Sigmoid colon (tissue), 4 donors: ENCODE results near the gene BCL2A1.

Source experiments
- EP300 ChIP-seq, 4 donors: sonication (generic); formaldehyde crosslinking; IDR thresholded peaks; one replicate each; pipeline ENCODE4 v1.6.1; 2017; ENCODE audit warnings: antibody characterized with exemption in 4 of 4
- TF ChIP-seq, protein P1 (sequence below), 4 experiments: fragments of 450-650 bp in 3 of 4; fragments of 200-600 bp in 1 of 4; IDR thresholded peaks; one replicate each; pipeline ENCODE4 v1.5.1; 2016 to 2019; ENCODE audit warnings: antibody characterized with exemption in 4 of 4, mild to moderate bottlenecking in 3 of 4, moderate library complexity in 2 of 4

- TF ChIP-seq, protein P1, sequence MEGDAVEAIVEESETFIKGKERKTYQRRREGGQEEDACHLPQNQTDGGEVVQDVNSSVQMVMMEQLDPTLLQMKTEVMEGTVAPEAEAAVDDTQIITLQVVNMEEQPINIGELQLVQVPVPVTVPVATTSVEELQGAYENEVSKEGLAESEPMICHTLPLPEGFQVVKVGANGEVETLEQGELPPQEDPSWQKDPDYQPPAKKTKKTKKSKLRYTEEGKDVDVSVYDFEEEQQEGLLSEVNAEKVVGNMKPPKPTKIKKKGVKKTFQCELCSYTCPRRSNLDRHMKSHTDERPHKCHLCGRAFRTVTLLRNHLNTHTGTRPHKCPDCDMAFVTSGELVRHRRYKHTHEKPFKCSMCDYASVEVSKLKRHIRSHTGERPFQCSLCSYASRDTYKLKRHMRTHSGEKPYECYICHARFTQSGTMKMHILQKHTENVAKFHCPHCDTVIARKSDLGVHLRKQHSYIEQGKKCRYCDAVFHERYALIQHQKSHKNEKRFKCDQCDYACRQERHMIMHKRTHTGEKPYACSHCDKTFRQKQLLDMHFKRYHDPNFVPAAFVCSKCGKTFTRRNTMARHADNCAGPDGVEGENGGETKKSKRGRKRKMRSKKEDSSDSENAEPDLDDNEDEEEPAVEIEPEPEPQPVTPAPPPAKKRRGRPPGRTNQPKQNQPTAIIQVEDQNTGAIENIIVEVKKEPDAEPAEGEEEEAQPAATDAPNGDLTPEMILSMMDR (IDR thresholded peaks at IDR 0.05), result no peak
- TF ChIP-seq EP300 (IDR thresholded peaks at IDR 0.05), result no peak
Measured at GRCh38 chr15:79924379-79924778, 46.6 kb downstream of the BCL2A1 start.
